Muscle of arm (tissue), 12 donors: ENCODE results near the gene PDXDC1. TPM values are rescaled to one million over a fixed set of nuclear protein-coding genes. Genes with fewer than 3 reads are reported as not detected.
"Not testable (repeated sequence)": the region's sequence is repeated elsewhere in the genome, so short reads cannot be mapped to it uniquely, and the experiment has no call there.

Experiments
- DNase-seq: peaks from one replicate; pipeline ENCODE4 v3.0.0-alpha.2; 2013
- polyA plus RNA-seq, 12 donors: library from polyadenylated mRNA; unstranded; fragments of 120-200 nt; gene quantifications; one replicate each; pipeline ENCODE4 v1.2.1, GENCODE V29; 2013; ENCODE audit not compliant: insufficient read length in 12 of 12

PDXDC1 gene
- polyA plus RNA-seq, 12 donors = 32.9 to 76.6 (median 45.8) TPM; not detected in 1

- DNase-seq = not testable (repeated sequence)
These were observed 156.3 kb downstream of the PDXDC1 start for GRCh38 chr16:15130943-15131700.

GRCh38 chr16:15132719-15133428, 158.0 kb downstream of the PDXDC1 start:
- DNase-seq = not testable (repeated sequence)

- DNase-seq = not testable (repeated sequence)
These were observed 158.7 kb downstream of the PDXDC1 start for GRCh38 chr16:15133554-15133953.

DNA sequence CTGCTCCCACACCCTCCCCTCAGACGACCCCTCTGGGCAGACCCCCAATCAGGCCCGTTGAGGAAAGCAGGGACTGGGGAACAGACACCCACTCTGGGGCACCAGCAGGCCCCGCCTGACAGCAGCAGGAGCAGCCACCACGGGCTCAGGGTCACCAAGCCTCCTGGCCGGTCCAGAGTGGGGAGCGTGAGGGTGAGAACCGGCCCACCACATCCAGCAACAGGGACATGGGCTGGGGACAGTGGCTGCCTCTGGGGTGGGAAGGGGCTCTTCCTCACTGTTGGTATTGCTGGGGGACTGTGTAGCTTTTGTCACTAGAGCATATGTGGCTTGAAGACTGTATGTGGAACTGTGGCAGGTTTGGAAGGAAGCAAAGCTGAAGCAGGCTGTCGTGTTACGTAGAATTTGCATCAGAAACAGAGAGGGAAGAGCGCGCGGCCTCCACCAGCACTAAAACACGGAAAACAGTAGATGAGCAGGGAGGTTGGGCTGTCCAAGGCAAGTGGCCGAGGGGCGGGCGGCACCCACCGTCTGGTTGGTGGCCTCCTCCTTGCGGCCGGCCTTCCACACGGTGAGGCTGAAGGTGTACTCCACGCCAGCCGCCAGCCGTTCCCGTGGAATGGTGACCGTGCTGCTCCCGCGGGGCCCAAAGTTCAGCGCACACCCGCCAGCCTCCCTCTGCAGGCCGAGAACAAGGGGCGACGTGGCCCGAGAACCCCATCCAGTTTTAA, 160.1 kb downstream of the PDXDC1 start:
- not testable (repeated sequence) for DNase-seq

- not testable (repeated sequence) for DNase-seq
These were observed 160.9 kb downstream of the PDXDC1 start for GRCh38 chr16:15135483-15136360.

- not testable (repeated sequence) for DNase-seq
These were observed 162.7 kb downstream of the PDXDC1 start for GRCh38 chr16:15137514-15137913.

DNA sequence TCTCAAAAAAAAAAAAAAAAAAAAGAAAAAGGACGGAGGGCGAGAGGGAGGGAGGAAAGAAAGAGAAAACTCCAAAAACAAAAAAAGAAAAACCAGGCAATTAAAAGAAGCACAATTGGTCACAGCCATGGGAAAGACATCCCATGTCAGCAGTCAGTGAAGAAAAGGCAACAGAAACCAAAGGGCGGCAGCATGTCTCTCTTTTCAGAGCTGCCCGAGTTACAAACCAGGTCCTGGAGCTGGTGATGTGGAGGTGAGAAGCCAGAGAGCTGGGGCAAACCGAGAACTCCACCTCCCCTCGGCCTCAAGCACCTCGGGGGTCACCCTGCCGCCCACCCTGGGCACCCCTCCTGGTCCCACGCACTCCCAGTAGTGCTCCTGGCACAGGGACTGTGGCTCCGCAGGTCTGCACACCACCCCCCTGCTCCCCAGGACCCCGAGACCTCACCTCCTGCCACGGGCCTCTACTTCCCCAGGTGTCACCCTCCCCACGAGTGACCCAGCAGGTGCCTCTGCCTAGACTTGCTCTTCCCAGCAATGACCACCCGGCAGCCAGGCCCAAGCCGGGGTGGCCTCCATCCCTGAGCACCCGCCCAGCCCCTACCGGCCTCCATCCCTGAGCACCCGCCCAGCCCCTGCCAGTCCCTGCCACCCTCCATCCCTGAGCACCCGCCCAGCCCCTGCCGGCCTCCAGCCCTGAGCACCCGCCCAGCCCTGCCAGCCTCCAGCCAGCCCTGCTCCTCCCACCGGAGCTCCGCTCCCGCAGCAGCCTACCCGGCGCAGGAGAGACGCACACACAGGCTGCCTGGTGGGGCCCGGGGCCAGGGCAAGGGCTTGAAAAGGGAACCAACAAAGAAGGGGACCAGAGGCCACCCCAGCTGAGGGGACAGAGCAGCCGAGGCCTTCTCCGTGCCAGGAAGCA, 165.9 kb downstream of the PDXDC1 start:
- not testable (repeated sequence) for DNase-seq

GRCh38 chr16:15141586-15141985, 166.8 kb downstream of the PDXDC1 start:
- no peak for DNase-seq

GRCh38 chr16:15142107-15142890, 167.5 kb downstream of the PDXDC1 start:
- DNase-seq = not testable (repeated sequence)

DNA sequence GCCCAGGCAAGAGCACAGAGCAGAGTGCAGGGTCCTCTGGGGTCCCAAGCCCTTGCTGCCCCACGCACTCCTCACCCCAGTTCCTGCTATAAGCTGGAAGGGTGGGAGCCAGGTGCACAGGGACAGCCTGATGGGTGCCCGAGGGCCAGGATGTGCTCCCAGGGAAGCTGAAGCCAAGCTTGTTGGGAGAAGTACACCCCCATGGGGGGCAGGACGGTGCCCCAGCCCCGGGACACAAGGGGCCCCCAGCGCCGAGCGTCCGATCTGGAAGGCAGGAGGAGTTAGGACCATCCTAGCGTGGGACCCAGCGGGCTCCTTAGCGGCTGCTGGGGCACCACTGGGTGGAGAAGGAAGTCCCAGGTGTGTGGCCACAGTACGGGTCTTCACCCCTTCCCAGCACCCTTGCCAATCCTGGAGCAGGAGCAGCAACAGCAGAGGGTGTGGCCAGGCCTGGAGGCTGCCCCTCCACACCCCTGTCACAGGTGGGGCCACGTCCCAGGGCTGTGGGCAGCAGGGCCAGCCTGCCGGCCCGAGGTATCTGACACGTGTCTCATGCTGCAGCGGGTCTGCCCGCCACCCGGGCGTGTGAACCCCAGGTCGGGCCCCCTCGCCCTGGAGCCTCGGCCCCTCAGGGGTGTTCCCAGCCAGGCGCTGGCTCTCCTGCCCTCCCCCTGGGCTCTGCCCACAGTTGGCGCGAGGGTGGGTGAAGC, 168.2 kb downstream of the PDXDC1 start:
- not testable (repeated sequence) for DNase-seq

GRCh38 chr16:15143601-15144091, 168.8 kb downstream of the PDXDC1 start:
- not testable (repeated sequence) for DNase-seq

DNA sequence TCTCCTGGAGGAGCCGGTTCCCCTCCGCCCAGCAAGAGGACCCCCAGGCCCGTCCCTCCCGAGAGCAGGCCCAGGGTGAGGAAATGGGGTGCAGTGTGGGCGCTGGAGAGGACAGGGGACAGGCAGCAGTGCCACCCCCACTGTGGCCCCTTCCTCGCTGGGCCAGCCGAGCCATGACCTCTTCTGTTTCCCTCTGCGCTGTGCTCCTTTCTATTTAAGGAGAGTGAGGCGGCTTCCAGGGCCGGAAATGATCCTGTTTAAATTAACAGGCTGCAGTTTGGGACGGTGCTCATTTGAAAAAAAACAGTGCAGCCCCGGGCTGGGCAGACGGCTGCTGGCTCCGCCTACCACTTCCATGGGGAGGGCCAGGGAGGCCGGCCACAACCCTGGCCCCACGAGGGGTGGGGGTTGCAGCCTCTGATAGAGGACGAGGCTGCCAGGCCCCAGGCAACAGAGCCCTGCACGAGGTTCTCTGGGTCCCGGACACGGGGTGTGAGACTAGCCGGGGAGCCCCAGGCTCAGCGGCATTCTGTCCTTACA, 169.3 kb downstream of the PDXDC1 start:
- not testable (repeated sequence) for DNase-seq

GRCh38 chr16:15144781-15145417, 170.1 kb downstream of the PDXDC1 start:
- not testable (repeated sequence) for DNase-seq

GRCh38 chr16:15145418-15146263, 170.8 kb downstream of the PDXDC1 start:
- DNase-seq = not testable (repeated sequence)

GRCh38 chr16:15146264-15146662, 171.4 kb downstream of the PDXDC1 start:
- not testable (repeated sequence) for DNase-seq

- DNase-seq = not testable (repeated sequence)
These were observed 174.0 kb downstream of the PDXDC1 start for GRCh38 chr16:15148831-15149230.

DNA sequence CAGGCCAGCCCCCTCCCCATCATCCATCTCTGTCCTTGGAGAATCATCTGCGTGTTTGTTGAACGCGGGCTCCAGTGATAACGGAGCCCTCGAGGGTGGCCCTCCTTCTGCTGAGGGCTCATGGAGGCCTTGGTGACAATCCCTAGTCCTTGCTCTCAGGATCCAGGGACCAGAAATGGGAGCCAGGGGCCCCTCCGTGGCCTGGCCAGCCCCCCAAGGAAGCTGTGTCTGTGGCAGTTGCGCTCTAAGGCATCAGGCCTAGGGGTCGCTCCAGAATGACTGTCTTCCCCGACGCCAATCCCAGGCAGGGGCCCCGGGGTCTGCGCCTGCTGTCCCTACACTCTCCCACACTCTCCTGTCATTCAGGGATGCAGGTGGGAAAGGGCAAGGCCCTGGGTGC, 174.4 kb downstream of the PDXDC1 start:
- DNase-seq = not testable (repeated sequence)
